H1 (cell line): ENCODE measurements around the gene TXK.

Experiments
- HDAC6 ChIP-seq: IDR thresholded peaks from one replicate; pipeline ENCODE4 v1.7.1; 2012; ENCODE audit warnings: low read depth, mild to moderate bottlenecking, inconsistent platforms, low read length, moderate library complexity
- POLR2A ChIP-seq, 2 experiments: IDR thresholded peaks; 1 replicate in 1 of 2; 2 replicates in 1 of 2; pipeline ENCODE4 v1.6.1; 2011; ENCODE audit warnings: low read depth in 2 of 2, low read length in 2 of 2, mild to moderate bottlenecking in 2 of 2; ENCODE audit errors: control extremely low read depth in 1 of 2
- TF ChIP-seq, protein P1 (sequence below), 3 experiments: IDR thresholded peaks; 1 replicate in 2 of 3; 2 replicates in 1 of 3; pipeline versions ENCODE4 v1.5.1 to v1.6.1; 2011; ENCODE audit warnings: low read length in 3 of 3, mild to moderate bottlenecking in 3 of 3, inconsistent platforms in 2 of 3, low read depth in 1 of 3, moderate library complexity in 1 of 3; ENCODE audit not compliant: insufficient read depth in 1 of 3; ENCODE audit errors: control extremely low read depth in 1 of 3

GRCh38 chr4:48169636-48170035, 35.6 kb upstream of the TXK start:
- TF ChIP-seq HDAC6: no peak
- no peak for TF ChIP-seq POLR2A (IDR thresholded peaks at IDR 0.05; ENCODE audit: control extremely low read depth in 1 of 2, low read depth in 2 of 2, low read length in 2 of 2)
- TF ChIP-seq, protein P1, sequence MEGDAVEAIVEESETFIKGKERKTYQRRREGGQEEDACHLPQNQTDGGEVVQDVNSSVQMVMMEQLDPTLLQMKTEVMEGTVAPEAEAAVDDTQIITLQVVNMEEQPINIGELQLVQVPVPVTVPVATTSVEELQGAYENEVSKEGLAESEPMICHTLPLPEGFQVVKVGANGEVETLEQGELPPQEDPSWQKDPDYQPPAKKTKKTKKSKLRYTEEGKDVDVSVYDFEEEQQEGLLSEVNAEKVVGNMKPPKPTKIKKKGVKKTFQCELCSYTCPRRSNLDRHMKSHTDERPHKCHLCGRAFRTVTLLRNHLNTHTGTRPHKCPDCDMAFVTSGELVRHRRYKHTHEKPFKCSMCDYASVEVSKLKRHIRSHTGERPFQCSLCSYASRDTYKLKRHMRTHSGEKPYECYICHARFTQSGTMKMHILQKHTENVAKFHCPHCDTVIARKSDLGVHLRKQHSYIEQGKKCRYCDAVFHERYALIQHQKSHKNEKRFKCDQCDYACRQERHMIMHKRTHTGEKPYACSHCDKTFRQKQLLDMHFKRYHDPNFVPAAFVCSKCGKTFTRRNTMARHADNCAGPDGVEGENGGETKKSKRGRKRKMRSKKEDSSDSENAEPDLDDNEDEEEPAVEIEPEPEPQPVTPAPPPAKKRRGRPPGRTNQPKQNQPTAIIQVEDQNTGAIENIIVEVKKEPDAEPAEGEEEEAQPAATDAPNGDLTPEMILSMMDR (IDR thresholded peaks at IDR 0.05; ENCODE audit: control extremely low read depth in 1 of 3, insufficient read depth in 1 of 3, low read depth in 1 of 3, low read length in 3 of 3): no peak
